DMS53 treated with DMSO at 0.1 percent for 48 hours (cell line): Measurements from ENCODE around the gene C22orf23.
"Not testable (repeated sequence)": the region's sequence is repeated elsewhere in the genome, so short reads cannot be mapped to it uniquely, and the experiment has no call there.

Source experiments
- DNase-seq: peaks from one replicate; lab custom pipeline; 2025; ENCODE audit not compliant: unreplicated experiment; lab: John Stamatoyannopoulos, UW

The C22orf23 gene

DNA sequence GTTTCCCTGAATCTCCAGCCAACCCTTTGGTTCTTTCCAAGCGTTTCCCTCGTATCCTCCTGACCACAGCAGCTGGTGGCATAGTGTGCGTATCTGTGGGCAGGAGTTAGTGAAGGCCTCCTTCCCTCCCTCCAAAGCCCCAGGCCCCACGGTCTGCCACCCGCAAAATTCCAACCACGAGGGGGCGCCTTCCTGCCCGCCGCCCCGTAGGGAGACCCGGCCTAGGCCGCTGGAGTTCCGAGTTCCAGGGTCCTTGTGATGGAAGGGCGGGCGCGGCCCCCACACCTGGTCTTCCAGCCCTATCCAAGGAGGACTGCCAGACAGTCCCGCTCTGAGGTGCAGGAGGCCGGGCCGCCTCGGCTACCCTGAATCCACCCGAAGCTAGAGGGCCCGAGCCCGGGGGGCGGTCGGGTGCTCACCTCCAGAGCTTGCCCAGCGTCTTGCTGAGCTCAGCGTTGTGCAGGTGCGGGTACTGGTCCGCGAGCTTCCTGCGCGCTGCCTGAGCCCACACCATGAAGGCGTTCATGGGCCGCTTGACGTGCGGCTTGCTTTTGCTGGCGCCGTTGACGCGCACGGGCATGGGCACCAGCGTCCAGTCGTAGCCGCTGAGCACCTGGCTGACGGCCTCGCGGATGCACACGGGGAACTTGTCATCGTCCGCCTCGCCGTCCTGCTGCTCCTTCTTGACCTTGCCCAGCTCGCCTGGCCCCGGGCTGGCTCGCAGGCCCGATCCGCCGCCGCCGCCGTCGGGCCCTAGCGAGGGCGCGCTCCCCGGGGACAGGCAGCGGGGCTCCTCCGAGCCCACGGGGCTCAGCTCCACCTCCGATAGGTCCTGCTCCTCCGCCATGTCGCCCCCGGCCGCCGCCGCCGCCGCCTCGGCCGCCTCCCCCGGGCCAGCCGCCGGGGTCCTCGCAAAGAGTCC lies 29.8 kb upstream of the C22orf23 start:
- no peak for DNase-seq

DNA sequence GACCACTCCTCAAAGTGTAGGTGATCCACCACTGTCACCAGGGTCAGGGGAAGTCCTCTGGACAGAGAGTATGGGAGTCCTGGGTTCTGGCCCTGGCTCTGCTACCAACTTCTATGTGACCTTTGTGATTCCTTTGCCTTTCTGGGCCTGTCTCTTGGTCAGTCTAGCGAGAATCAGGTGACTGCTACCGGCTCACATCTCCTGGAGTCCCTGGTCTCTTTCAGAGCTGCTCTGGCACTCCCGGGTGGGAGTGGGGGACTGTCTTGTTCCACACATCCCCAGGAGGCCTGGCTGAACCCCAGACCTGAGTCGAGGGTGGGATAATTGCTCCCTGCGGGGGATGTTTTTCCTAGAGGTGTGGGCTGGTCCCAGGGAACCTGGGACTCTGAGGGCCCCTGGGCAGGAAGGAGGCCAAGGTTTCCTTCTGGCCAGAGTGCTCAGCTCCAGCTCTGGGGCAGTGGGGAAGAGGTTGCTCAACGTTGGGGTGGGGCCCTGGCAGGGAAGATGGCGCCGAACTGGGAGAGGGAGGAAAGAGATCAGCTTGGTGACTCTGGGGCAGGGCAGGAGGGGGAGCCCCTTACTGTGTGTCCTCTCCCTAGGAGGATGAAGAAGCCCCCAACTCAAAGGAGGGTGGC lies 28.9 kb upstream of the C22orf23 start:
- DNase-seq = no peak

DNA sequence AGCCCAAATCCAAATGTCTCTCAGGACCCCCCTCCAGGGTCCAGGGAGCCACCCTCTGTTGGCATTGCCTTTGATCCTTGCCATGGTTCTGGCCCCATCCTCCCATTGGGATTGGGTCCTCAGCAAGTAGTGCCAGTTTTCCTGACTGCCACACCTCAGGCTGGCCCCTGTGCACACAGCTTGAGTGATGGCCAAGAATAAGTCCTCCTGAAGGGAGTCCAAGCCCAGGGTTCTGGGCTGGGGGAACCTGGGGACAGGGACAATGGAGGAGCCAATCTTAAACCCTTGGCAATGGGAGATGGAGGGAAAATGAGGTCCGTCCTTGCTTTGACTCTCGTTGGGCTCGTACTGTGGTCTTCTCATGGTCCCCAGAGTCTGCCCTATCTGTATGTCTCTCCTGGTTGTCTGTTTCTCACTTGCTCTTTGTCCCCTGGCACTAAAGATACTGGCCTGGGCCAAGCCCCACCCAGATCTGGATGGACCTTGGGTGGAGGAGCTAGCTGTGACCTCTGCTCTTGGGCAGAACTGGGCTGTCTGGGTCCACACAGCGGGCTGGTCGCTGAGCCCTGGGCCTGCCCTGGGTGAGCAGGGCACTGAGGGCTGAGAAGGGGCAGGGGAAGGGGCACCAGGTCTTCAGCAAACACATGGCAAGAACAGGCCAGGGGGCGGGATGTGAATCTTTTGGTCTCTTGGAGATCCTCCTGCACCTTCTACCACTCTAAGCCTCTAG lies 28.0 kb upstream of the C22orf23 start:
- DNase-seq = no peak

DNA sequence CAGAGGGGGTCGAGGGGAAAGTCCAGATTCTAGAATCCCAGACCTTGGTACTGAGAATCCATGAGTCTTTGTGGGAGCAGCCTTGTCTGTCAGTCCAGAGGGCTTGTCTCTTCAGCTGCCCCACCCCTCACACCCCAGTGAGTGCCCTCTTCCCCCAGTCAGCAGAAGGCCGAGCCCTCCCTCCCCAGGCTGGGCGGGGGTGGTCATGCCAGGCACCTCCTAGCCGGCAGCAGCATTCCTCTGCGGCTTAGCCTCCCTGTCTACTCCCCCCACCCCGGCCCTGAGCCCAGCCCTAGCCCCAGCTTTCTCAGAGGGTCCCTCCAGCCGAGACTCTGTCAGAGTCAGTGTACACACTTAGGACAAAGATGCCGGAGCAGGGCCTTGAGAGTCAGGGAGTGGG lies 26.4 kb upstream of the C22orf23 start:
- no peak for DNase-seq

DNA sequence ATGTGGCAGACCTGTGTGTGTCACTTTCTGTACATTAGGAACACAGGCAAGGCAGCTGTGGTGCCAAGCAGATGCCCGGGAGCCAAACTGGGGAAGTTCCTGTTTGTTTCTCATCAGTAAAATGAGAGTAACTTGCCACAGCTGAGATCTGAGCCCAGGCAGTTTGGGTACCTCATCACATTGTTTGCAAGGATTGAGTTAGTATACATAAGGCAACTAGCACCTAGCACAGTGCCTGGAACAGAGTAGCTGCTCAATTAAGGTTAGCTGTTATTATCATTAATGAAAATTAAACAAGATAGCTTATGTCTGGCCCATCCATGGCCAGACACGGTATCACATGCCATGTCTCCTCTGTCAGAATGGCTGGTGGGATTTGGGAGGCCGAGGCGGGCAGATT lies 23.1 kb upstream of the C22orf23 start:
- DNase-seq = no peak

DNA sequence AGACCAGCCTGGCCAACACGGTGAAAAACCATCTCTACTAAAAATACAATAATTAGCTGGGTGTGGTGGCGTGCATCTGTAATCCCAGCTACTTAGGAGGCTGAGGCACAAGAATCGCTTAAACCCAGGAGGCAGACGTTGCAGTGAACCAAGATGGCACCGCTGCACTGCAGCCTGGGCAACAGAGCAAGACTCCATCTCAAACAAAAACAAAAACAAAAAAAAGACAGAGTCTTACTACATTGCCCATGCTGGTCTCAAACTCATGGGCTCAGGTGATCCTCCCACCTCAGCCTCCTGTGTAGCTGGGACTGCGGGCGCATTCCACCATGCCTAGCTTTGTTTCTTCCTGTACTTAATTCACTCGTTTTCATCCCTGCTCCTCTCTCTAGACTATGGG lies 22.6 kb upstream of the C22orf23 start:
- not testable (repeated sequence) for DNase-seq

DNA sequence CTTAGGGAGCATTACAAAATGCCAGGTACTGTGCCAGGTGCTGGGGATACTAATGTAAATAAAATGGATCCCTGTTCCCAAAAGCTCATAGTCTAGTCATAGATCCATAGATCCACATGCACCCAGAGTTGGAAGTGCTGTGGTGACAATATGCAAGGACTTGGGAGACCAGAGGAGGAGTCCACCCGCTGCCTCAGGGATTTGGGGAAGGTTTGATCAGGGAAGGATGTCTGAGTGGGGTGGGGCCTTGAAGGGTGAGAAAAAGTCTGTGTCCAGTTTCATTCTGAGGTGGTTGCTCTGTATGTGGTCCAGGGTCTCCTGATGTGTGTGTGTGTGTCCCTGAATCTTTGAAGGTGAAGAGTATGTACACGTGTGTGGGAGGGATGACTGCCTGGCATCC lies 21.8 kb upstream of the C22orf23 start:
- no peak for DNase-seq

DNA sequence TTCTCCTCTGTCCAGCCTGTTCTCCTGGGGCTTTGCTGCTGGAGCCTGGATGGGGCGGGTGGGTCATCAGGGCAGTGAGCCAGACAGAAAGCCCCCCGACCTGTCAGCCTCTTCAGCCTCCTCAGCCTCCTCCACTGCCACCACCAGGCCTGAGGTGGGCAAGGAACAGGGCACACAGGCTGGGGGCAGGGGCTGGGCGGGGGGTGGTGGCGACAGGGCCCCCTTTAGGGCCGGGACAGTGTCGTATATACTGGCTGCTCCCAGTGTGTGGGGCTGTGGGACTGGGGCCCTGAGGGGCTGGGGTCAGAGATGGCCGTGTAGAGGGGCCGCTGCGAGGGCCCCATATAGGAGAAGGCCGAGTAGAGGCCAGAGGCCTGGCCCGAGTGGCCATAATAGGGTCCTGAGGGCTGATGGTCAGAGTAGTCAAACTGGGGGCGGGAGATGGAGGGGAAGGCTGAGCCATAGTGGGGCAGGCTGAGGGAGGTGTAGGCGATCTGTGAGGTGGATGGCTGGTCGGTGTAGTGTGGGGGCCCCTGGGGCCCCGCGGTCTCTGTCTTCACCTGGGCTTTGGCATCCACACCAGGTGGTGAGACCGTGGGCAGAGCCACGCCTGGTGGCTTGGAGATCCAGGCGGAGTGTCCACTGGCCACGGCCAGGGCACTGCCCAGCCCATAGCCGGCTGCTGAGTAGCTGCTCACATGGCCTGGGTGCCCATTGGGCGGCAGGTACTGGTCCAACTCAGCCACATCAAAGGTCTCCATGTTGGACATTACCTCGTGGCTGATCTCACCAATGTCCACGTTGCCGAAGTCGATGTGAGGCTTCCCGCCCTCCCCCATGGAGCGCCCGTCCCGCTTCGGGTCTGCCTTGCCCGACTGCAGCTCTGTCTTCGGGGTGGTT lies 20.1 kb upstream of the C22orf23 start:
- DNase-seq = no peak

DNA sequence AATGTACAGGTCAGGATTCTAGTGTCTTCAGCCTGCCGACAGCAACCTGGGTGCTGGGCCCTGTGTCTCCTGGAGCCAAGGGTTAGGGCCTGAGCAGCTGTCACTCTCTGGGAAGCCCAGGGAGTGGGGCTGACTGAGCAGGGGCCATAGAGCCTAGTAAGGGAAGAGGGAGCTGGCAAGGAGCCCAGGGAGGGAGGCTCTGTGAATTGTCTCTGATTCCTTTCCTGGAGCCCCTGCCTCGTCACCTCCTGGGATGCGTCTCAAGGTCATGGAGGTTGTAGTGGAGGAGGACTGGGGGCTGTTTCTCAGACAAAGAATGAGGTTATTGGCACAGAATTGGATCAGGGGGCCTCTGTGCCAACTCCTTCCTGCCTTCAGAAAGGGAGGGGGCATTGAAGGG lies 19.1 kb upstream of the C22orf23 start:
- DNase-seq = no peak

DNA sequence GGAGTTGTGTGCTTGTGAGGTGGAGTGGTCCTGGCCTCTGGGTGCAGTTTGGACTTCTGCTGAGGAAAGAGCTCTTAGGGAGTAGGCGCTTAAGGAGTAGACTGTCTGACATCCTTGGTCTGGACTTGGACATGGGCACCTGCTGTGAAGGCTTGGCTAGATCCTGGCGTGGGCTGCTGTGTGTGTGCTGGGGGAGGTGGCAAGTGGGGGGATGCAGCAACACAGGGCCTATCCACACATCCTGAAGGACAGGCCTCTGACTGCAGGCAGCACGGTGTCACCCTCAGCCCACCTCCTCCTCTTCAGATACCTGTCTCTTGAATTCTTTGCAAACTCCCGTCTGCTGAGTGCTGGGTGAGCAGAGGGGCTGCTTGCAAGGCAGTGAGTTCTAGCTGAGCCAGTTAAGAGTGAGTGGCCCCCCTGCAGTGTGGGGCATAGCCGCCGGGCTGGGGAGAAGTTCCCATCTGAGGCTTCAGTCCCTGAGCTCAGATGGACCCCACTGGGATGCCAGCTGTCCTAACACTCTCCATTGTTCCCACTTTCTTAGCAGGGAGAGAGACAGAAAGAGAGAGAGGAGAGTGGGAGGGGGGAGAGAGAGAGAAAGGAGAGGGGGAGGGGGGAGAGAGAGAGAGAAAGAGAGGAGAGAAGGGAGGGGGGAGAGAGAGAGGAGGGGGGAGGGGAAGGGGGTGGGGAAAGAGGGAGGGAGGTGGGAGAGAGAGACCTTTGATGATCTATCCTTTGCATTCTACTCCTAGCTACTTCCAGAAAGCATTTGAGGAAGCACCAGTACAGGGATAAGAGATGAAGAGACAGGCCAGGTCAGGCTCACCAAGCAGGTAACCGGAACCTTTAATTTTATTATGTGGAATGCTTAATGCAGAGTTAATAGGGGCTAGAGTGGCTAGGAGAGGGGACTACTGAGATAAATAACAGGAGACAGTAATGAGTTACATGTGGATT lies 18.4 kb upstream of the C22orf23 start:
- no peak for DNase-seq

DNA sequence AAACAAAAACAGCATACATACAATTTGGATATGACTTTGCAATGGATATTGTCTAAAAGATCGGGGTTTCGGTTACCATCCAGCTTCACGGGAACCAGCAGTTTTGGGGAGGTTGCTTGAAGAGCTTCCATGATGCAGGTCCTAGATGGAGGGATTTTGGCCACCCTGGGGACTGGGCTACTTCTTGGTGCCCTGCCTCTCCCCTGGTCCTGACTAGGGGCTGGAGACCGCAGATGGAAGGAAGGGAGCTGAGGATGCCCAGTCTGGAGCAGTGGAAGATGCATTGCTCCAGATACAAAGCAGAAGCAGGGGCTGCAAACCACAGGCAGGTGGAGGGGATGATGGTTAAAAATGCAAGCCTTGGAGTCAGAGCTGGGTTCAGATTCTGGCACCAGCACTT lies 17.5 kb upstream of the C22orf23 start:
- DNase-seq = no peak

DNA sequence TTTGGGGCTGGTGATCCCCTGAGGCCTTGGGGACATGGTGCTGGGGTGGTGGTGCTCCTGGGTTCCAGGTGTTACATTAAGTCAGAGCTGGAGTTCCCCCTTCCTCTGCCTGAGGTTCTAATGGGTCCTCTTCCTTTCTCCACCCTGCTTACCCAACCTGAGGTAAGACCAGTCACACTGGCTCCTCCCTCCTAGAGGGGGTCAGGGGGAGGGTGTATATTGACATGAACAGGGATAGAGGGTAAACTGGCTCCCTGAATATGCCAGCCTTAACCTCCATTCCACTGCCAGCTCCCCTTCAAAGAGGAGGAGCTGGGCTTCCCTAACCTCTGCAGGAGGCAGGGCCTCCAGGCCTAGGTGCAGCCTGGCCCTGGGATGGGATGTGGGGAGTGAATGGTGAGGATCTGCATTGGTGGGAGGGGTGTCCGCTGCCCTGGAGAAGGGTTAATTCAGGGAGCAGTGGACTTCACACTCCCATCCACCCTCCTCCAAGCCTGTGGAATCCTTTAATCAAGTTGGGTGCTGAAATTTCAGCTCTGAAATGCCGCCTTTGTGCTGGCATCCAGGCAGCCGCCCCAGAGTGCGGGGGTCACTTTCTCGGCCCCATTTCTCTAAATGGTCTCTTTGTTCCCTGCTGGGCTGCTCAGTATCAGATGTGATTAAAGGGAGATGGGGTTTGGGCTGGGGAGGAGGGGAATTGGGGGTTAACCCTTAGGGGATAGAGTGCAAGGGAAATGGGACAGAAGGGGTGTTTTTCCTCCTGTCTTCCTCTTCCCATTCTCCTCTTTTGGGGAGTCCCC lies 15.3 kb upstream of the C22orf23 start:
- no peak for DNase-seq

DNA sequence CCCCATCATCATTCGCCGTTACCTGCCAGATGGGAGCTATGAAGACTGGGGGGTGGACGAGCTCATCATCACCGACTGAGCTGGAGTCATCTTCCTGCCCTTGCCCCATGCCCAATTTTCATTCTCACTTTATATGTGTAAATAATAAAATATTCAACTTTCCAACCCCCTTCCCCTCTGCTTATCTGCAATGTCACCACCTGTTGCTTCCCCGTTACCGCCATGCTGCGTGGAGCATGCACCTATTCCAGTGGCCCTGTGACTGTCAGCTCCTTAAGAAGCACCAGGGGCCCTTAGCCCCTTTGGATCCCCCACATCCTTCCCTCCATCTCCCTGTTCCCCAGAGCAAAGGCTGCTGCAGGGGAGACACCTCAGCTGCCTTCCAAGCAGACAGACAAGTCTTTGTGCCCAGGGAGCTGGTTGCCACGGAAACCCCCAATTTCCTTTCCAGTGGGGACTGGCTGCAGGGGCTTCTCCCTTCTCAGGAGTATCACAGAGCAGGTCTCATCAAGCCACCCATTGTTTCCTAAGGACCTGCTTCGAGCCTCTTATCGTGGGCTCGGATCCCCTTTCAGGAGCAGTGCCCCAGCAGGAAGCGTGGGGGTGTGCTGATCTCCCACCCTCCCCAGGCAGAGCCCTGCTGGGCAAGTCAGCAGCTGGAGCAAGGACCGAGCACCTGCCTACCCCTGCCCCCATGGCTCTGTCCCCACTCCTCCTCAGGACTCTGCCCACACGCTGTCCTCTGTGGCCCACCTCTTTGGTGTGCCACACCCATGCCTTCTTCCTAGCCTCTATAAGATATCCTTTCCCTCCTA lies 14.4 kb upstream of the C22orf23 start:
- no peak for DNase-seq

DNA sequence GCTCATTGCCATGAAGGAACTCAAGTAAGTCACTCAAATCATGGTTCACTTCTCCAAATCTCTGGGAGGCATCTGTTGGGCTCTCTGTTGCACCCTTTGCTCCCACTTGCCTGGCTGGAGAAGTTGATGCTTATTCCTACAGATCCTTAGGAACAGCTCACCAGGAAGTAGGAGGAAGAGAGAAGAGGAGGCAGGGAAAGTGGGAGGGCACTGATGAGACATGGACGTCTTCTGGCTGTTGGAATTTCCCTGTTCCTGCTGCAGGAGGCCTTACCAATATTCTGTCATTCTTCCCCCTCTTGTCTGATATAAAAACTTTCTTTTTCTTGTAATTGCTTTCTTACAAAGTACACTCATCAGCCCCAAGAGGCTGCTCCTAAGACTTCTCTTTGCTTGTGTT lies 13.7 kb upstream of the C22orf23 start:
- no peak for DNase-seq

DNA sequence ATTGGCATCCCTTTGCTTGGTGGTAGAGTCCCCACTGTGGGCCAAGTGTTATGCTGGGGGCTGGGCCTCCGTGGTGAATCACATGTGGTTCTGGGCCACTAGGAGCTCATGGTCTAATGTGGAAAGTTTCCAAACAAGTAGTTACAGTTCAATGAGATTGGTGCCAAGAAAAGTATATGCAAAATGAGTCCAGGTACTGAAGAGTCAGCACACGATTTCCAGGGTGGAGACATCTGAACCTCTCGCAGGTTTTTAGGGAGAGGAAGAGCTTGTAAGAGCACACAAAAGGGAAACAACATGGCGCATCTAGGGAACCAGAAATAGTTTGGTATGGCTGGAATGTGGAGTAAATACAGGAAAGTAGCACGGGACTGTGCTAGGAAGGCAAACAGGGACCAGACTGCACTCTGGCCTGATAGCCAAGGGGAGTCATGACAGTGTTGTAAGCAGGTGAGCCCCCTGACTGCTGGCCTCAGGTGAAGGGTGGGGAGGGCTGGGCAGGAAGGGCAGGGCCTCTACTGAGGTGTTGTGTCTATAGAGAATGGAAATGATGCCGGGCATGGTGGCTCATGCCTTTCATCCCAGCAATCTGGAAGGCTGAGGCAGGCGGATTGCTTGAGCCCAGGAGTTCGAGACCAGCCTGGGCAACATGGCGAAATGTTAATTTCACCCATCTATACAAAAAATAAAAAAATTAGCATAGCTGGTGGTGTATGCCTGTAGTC lies 12.7 kb upstream of the C22orf23 start:
- no peak for DNase-seq

DNA sequence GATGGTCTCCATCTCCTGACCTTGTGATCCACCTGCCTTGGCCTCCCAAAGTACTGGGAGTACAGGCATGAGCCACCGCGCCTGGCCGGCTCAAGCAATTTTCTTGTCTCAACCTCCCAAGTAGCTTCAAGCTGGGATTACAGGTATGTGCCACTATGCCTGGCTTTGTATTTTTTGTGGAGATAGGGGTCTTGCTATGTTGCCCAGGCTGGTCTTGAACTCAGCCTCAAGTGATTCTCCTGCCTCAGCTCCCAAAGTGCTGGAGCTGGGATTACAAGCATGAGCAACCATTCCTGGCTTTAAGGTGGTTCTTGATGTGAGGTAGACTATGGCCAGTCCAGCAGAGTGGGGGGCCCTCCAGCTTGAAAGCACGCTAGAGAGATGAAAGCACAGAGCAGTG lies 7.7 kb upstream of the C22orf23 start:
- no peak for DNase-seq

DNA sequence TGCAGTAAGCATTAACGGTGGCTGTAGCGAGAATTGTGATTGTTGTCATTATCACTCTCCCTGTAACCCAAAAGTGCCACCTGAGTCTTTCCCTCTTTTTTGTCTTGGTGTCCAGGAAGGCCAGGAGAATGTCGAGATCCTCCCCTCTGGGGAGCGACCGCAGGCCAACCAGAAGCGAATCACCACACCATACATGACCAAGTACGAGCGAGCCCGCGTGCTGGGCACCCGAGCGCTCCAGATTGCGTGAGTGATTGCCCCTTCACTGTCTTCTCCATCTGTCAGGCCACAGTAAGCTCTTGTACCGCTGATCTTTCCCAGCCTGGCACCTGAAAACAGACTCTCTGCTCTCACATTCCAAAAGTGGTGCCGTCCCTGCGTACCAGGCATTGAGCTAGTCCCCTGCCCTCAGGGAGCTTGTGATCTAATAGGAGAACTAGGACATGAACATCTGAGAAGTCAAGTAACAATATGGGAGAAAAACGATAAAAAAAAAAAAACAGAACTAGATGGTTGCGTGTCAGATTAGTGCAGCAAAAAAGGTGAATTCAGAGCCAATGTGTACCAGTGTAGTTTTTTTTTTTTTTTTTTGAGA lies 5.9 kb upstream of the C22orf23 start:
- DNase-seq = no peak
